Gastroesophageal sphincter (tissue), 4 donors: ENCODE data around the gene PACS1. TPM values are rescaled to one million over a fixed set of nuclear protein-coding genes. Genes with fewer than 3 reads are reported as not detected.
A peak's percentile ranks its signal among the peaks of the same experiment; 100 is the strongest.

Source experiments
- ATAC-seq: fragments of 150-250 bp; one replicate; pipeline ENCODE4 v1.9.1; 2016; ENCODE audit warnings: mild to moderate bottlenecking, moderate library complexity
- H3K27ac ChIP-seq, 4 donors: fragments of 200-600 bp; sonication (generic) in 3 of 4; 1 replicate in 3 of 4; 2 replicates in 1 of 4; pipeline ENCODE4 v1.5.1; 2016 to 2019
- H3K27me3 ChIP-seq: fragments of 200-600 bp; sonication (generic); one replicate; pipeline ENCODE4 v1.5.1; 2019
- H3K36me3 ChIP-seq, 2 donors: fragments of 200-600 bp; sonication (generic); one replicate each; pipeline ENCODE4 v1.5.1; 2019; ENCODE audit warnings: control low read depth in 1 of 2
- H3K4me1 ChIP-seq, 3 donors: fragments of 200-600 bp; sonication (generic); 1 replicate in 2 of 3; 2 replicates in 1 of 3; pipeline ENCODE4 v1.5.1; 2016 to 2019; ENCODE audit warnings: control low read depth in 2 of 3
- H3K4me3 ChIP-seq, 2 donors: fragments of 200-600 bp; sonication (generic); one replicate each; pipeline ENCODE4 v1.5.1; 2019; ENCODE audit warnings: mild to moderate bottlenecking in 1 of 2, moderate library complexity in 1 of 2
- H3K9me3 ChIP-seq, 3 donors: fragments of 200-600 bp; sonication (generic); one replicate each; pipeline ENCODE4 v1.5.1; 2017 to 2019; ENCODE audit warnings: control low read depth in 2 of 3
- CTCF ChIP-seq, 4 experiments: fragments of 200-600 bp in 2 of 4; fragments of 450-650 bp in 2 of 4; sonication (generic) in 1 of 4; IDR thresholded peaks; one replicate each; pipeline ENCODE4 v1.5.1; 2017 to 2019; ENCODE audit warnings: antibody characterized with exemption in 4 of 4, mild to moderate bottlenecking in 2 of 4, moderate library complexity in 2 of 4
- EP300 ChIP-seq: sonication (generic); formaldehyde crosslinking; IDR thresholded peaks from one replicate; pipeline ENCODE4 v1.6.1; 2017; ENCODE audit warnings: antibody characterized with exemption, mild to moderate bottlenecking
- POLR2A ChIP-seq, 2 donors: fragments of 450-650 bp; IDR thresholded peaks; one replicate each; pipeline ENCODE4 v1.6.1; 2017; ENCODE audit warnings: antibody characterized with exemption in 2 of 2, mild to moderate bottlenecking in 2 of 2, moderate library complexity in 1 of 2
- POLR2AphosphoS5 ChIP-seq: sonication (generic); formaldehyde crosslinking; IDR thresholded peaks from one replicate; pipeline ENCODE4 v1.6.1; 2017; ENCODE audit warnings: antibody characterized with exemption
- WGBS, 2 donors: methylation state at CpG; one replicate each; pipeline ENCODE4 v1.1.5; 2018; ENCODE audit warnings: low coverage in 1 of 2; 5-methylcytosine and 5-hydroxymethylcytosine counted together
- total RNA-seq, 4 donors: library from RNA; depleted of rRNA; stranded (reverse); fragments of >200 nt; gene quantifications; one replicate each; pipeline ENCODE4 v1.1.0, GENCODE V29; 2016

Gene PACS1
- total RNA-seq, 4 donors from 2014 or later = 32.7 to 81.8 (median 38.2) TPM

GRCh38 chr11:66265531-66266377 lies 195.7 kb downstream of the PACS1 start:
- peak overlapping the region in 3 of 4 donors; percentile 91 to 100 (median 99) for H3K27ac ChIP-seq
- WGBS, 2 donors = 80% methylated on average over 1 of the region's 26 CpGs; no CpG with 5 or more reads in 1 of the 2 donors

GRCh38 chr11:66266378-66267038 lies 196.4 kb downstream of the PACS1 start:
- 20% methylated on average over 2 of the region's 20 CpGs; no CpG with 5 or more reads in 1 of the 2 donors for WGBS, 2 donors
- Histone ChIP-seq H3K27me3 (no peaks in the 10 kb centered on the region), H3K27ac (peak overlapping the region; percentile 91 to 100 (median 96)), H3K36me3 (peaks cover 0 to 56% of the 10 kb centered on the region in 2 donors), H3K4me1 (peaks cover 0 to 49% (median 22%) of the 10 kb centered on the region in 3 donors), H3K4me3 (peak overlapping the region; percentile 72 to 89), H3K9me3 (no peaks in the 10 kb centered on the region)
- no peak for ATAC-seq
- TF ChIP-seq POLR2A (IDR thresholded peaks at IDR 0.05) = no peak
- no peak for TF ChIP-seq CTCF (IDR thresholded peaks at IDR 0.05)
- TF ChIP-seq POLR2AphosphoS5 = no peak
- no peak for TF ChIP-seq EP300

More at GRCh38 chr11:66265531-66266377, 195.7 kb downstream of the PACS1 start:
- no peaks in the 10 kb centered on the region for H3K9me3 ChIP-seq
- ATAC-seq = no peak
- H3K27me3 ChIP-seq = no peaks in the 10 kb centered on the region
- H3K36me3 ChIP-seq = peaks cover 0 to 61% of the 10 kb centered on the region in 2 donors
- H3K4me1 ChIP-seq = peaks cover 0 to 41% (median 22%) of the 10 kb centered on the region in 3 donors
- TF ChIP-seq POLR2A (IDR thresholded peaks at IDR 0.05) = no peak
- no peak overlapping the region for H3K4me3 ChIP-seq

GRCh38 chr11:66267039-66267378 lies 196.9 kb downstream of the PACS1 start:
- Histone ChIP-seq H3K4me3 (peak overlapping the region; percentile 72 to 89), H3K9me3 (no peaks in the 10 kb centered on the region), H3K27ac (peak overlapping the region; percentile 91 to 100 (median 96)), H3K27me3 (no peaks in the 10 kb centered on the region), H3K36me3 (peaks cover 0 to 56% of the 10 kb centered on the region in 2 donors), H3K4me1 (peaks cover 0 to 54% (median 22%) of the 10 kb centered on the region in 3 donors)
- WGBS, 2 donors = 0 to 5% methylated on average over 4 to 9 of the region's 13 CpGs
- TF ChIP-seq CTCF (IDR thresholded peaks at IDR 0.05) (peak in 1 of 4 experiments; percentile 7), EP300 (no peak)
- peak; percentile 5 for ATAC-seq

- H3K27me3 ChIP-seq = no peaks in the 10 kb centered on the region
- peaks cover 0 to 54% (median 22%) of the 10 kb centered on the region in 3 donors for H3K4me1 ChIP-seq
- peak overlapping the region; percentile 72 to 89 for H3K4me3 ChIP-seq
- TF ChIP-seq EP300 (no peak), CTCF (IDR thresholded peaks at IDR 0.05) (peak in 2 of 4 experiments; percentile 24 to 40), POLR2AphosphoS5 (peak; percentile 87), POLR2A (IDR thresholded peaks at IDR 0.05) (peak; percentile 64 to 80)
- no peaks in the 10 kb centered on the region for H3K9me3 ChIP-seq
- H3K36me3 ChIP-seq = peaks cover 0 to 56% of the 10 kb centered on the region in 2 donors
- peak overlapping the region; percentile 91 to 100 (median 96) for H3K27ac ChIP-seq
- peak; percentile 86 for ATAC-seq
- WGBS, 2 donors = 0% methylated on average over 9 to 11 of the region's 61 CpGs
Measured at GRCh38 chr11:66267379-66268243, 197.5 kb downstream of the PACS1 start.
